Measurements from ENCODE around the gene PDPR.
"Not testable (repeated sequence)": the region's sequence is repeated elsewhere in the genome, so short reads cannot be mapped to it uniquely, and the experiment has no call there.

Gene PDPR

GRCh38 chr16:70160821-70161220 is 46.7 kb downstream of the PDPR start:
- no peak overlapping the region for H3K4me3 ChIP-seq (ENCODE audit: low read depth, low read length)

GRCh38 chr16:70161350-70161749 is 47.2 kb downstream of the PDPR start:
- no peak overlapping the region for H3K4me3 ChIP-seq (ENCODE audit: low read depth, low read length)

GRCh38 chr16:70162041-70162451 is 47.9 kb downstream of the PDPR start:
- no peak overlapping the region for H3K4me3 ChIP-seq (ENCODE audit: low read depth, low read length)

GRCh38 chr16:70163596-70163995 is 49.5 kb downstream of the PDPR start:
- no peak overlapping the region for H3K4me3 ChIP-seq (ENCODE audit: low read depth, low read length)

- H3K4me3 ChIP-seq (ENCODE audit: low read depth, low read length): not testable (repeated sequence)
Observed at GRCh38 chr16:70166688-70167087, 52.6 kb downstream of the PDPR start.

GRCh38 chr16:70173212-70173837 is 59.2 kb downstream of the PDPR start, which contains the start of gene CLEC18C:
Gene CLEC18C, plus strand, starts transcription at chr16:70173787. Its CDS starts 492 bp downstream, at chr16:70174279.
- H3K4me3 ChIP-seq (ENCODE audit: low read depth, low read length): not testable (repeated sequence)

- H3K4me3 ChIP-seq (ENCODE audit: low read depth, low read length): not testable (repeated sequence)
Observed at GRCh38 chr16:70173916-70174315, 59.8 kb downstream of the PDPR start.

- not testable (repeated sequence) for H3K4me3 ChIP-seq (ENCODE audit: low read depth, low read length)
Observed at GRCh38 chr16:70174387-70174932, 60.3 kb downstream of the PDPR start.

- H3K4me3 ChIP-seq (ENCODE audit: low read depth, low read length): not testable (repeated sequence)
Observed at GRCh38 chr16:70187858-70188607, 73.9 kb downstream of the PDPR start.

- H3K4me3 ChIP-seq (ENCODE audit: low read depth, low read length): not testable (repeated sequence)
Observed at GRCh38 chr16:70188608-70188915, 74.4 kb downstream of the PDPR start.

GRCh38 chr16:70190574-70190973 is 76.4 kb downstream of the PDPR start:
- not testable (repeated sequence) for H3K4me3 ChIP-seq (ENCODE audit: low read depth, low read length)

GRCh38 chr16:70196683-70197300 is 82.7 kb downstream of the PDPR start:
- not testable (repeated sequence) for H3K4me3 ChIP-seq (ENCODE audit: low read depth, low read length)

- not testable (repeated sequence) for H3K4me3 ChIP-seq (ENCODE audit: low read depth, low read length)
Observed at GRCh38 chr16:70197611-70198010, 83.5 kb downstream of the PDPR start.

- H3K4me3 ChIP-seq (ENCODE audit: low read depth, low read length): not testable (repeated sequence)
Observed at GRCh38 chr16:70198230-70198629, 84.1 kb downstream of the PDPR start.

- not testable (repeated sequence) for H3K4me3 ChIP-seq (ENCODE audit: low read depth, low read length)
Observed at GRCh38 chr16:70198666-70199065, 84.5 kb downstream of the PDPR start.

- not testable (repeated sequence) for H3K4me3 ChIP-seq (ENCODE audit: low read depth, low read length)
Observed at GRCh38 chr16:70199170-70199569, 85.0 kb downstream of the PDPR start.

- not testable (repeated sequence) for H3K4me3 ChIP-seq (ENCODE audit: low read depth, low read length)
Observed at GRCh38 chr16:70200063-70200462, 85.9 kb downstream of the PDPR start.

- H3K4me3 ChIP-seq (ENCODE audit: low read depth, low read length): not testable (repeated sequence)
Observed at GRCh38 chr16:70203508-70203907, 89.4 kb downstream of the PDPR start.

GRCh38 chr16:70204010-70204409 is 89.9 kb downstream of the PDPR start:
- H3K4me3 ChIP-seq (ENCODE audit: low read depth, low read length): not testable (repeated sequence)

- H3K4me3 ChIP-seq (ENCODE audit: low read depth, low read length): not testable (repeated sequence)
Observed at GRCh38 chr16:70204668-70205405, 90.7 kb downstream of the PDPR start.

GRCh38 chr16:70206382-70206781 is 92.2 kb downstream of the PDPR start:
- not testable (repeated sequence) for H3K4me3 ChIP-seq (ENCODE audit: low read depth, low read length)
